ENCODE results near the gene FAM98B.

- TF ChIP-seq HEYL (CRISPR knock-in tag; IDR thresholded peaks at IDR 0.05), result no peak
- no peak for TF ChIP-seq ESRRA (IDR thresholded peaks at IDR 0.05; ENCODE audit: borderline replicate concordance, low read length)
- TF ChIP-seq USF2 (IDR thresholded peaks at IDR 0.05), result no peak
- no peak for TF ChIP-seq ZSCAN20 (CRISPR knock-in tag; IDR thresholded peaks at IDR 0.05)
- TF ChIP-seq EP300 (IDR thresholded peaks at IDR 0.05), result no peak
- no peak for TF ChIP-seq KDM1A (IDR thresholded peaks at IDR 0.05; ENCODE audit: low read depth)
Measured at GRCh38 chr15:38479756-38480155, 25.8 kb downstream of the FAM98B start.
